NCI-H345 (cell line): Measurements from ENCODE around the gene CHST5.
"Not testable (repeated sequence)": the region's sequence is repeated elsewhere in the genome, so short reads cannot be mapped to it uniquely, and the experiment has no call there.

Source experiments
- DNase-seq: peaks from one replicate; lab custom pipeline; 2025; lab: John Stamatoyannopoulos, UW

CHST5 gene

GRCh38 chr16:75550211-75550662, 14.3 kb upstream of the CHST5 start:
- no peak for DNase-seq

DNA sequence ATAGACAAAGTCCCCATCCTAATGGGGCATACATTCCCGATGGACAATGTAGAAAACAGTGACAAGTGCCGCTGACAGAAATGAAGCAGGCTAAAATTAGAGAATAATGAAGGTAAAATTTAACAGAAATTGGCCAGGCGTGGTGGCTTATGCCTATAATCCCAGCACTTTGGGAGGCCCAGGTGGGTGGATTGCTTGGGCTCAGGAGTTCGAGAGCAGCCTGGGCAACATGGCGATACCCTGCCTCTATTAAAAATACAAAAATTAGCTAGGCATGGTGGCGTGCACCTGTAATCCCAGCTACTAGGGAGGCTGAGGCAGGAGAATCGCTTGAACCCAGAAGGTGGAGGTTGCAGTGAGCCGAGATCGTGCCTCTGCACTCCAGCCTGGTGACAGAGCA, 12.5 kb upstream of the CHST5 start:
- not testable (repeated sequence) for DNase-seq

DNA sequence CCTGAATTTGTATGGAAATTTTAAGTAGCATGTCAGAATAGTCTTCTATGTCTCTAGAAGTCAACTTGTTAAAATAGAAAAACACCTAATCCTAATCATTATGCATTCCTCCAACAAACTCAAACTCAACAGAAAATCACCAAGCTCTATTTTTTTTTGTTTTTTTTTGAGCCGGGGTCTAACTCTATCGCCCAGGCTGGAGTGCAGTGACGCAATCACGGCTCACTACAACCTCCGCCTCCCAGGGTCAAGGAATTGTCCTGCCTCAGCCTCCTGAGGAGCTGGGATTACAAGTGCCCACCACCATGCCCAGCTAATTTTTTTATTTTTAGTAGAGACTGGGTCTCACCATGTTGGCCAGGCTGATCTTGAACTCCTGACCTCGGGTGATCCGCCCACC, 10.4 kb upstream of the CHST5 start:
- no peak for DNase-seq

- not testable (repeated sequence) for DNase-seq
Measured at GRCh38 chr16:75545879-75546278, 10.0 kb upstream of the CHST5 start.

DNA sequence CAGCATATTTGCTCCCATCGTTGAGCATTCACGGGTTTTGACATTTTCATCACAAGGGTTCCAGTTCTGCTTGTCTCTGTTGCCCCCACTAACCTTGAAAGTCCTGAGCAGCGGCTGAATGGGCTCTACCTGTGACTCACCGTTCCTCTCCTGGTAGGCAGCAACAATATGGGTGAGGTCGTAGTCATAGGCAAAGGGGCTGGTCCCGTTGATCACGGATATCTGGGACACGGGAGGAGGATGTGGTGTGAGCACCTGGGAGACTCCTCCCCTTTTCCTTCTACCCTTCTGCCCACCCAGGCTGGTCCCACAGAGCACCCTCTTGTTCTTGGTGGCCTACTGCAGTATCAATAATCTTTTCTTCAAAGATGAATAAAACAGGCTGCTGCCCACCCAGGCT, 6.6 kb upstream of the CHST5 start:
- not testable (repeated sequence) for DNase-seq

GRCh38 chr16:75541236-75541635, 5.3 kb upstream of the CHST5 start:
- no peak for DNase-seq

GRCh38 chr16:75538882-75539565, 3.1 kb upstream of the CHST5 start:
- not testable (repeated sequence) for DNase-seq

- no peak for DNase-seq
Measured at GRCh38 chr16:75537776-75538175, 1.9 kb upstream of the CHST5 start.

GRCh38 chr16:75535211-75535843, 581 bp downstream of the CHST5 start:
- no peak for DNase-seq

DNA sequence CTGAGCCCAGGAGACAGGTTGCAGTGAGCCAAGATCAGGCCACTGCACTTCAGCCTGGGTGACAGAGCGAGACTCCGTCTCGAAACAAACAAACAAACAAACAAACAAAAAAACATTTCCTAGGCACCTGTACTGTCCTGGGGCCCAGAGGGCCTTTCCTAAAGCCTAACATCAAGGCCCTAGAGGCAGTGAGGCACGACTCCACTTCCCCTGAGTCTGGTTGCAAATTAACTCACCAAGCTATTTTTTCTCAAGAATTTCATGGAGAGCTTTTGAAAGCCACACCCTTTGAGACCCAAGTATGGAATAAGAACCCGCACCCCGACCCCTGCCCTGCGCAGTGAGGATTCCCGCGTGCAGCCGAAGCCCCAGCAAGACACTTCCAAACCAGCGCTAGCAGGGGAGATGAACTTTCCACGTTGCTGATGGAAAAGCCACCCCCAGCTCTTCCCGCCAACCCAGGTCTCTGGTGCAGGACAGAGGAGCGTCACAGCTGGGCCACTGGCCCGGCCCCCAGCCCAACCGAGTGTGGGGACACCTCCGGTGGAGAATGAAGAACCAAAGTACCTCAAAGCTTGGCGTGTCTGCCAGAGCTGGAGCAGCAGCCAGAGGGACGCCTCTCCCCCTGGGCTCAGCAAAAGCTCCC, 1.2 kb downstream of the CHST5 start:
- no peak for DNase-seq

DNA sequence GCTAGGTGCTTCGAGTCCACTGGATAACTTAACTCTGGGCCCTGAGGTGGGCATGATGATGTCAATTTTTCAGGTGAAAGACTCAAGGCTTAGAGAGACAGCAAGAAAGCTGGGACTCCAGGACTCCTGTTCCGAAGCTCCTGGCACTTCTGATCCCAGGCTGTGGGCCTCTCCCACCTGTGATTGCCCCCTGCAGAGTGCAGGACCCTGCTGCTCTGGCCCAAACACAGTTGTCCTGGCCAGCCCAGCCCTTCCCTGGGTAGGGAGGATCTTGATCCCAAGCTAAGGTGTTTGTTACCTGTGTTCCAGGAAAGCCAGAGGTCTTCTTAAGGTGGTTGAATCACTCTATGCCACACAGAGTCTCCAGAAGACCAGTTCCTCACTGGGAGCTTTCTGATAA, 3.1 kb downstream of the CHST5 start:
- no peak for DNase-seq

GRCh38 chr16:75532142-75532765, 3.7 kb downstream of the CHST5 start:
- no peak for DNase-seq

DNA sequence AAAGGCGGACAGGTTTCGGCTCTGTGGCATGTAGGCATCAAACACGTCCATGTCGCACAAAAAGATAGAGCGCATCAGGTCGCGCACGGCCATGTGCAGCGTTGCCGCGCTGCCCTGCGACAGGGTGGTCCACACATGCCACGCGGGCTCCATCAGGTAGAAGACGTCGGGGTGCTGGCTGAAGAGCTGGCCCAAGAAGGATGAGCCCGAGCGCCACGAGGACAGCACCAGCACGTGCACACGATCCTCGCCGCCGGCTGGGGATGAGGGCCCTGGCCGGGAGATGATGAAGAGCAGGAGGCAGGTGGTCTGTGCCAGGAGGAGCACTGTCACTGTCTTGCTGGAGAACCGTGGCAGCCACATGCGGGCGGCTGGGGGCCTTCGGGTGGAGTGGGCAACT, 5.9 kb downstream of the CHST5 start:
- no peak for DNase-seq

DNA sequence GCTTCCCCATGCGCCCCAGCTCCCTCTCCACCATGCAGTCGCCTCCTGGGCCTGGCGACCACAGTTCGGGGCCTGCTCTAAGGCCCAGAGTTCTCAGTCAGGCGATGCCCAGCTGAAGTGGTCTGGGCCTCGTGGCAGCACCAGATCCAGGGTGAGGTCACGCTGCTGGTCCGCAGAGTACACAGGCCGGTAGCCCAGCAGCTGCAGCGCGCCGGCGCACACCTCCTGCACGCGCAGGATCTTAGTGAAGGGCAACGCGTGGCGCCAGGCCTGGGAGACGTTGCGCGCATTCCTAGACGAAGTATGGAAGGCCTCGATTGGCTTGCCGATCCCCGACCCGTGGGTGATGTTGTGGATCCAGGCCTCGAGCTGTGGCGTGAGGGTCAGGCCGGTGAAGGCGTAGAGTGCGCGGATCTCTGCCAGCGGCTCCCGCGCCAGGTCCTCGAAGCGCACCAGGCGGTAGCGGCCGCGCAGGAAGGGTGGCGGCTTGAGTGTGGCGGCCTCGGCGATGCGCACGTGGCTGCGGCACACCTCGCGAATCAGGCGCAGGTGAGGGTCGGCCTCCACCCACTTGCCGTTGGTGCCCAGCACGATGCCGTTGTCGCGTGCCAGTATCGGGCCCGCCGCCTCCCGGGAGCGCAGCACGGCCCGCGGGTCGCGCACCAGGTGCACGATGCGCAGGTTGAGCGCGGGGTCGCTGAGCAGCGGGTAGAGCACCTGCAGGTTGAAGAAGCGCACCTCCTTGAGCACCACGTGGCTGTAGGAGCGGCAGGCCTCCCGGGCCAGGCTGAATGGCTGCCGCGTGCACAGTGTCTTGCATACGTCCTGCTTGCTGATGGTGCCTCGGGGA, 6.6 kb downstream of the CHST5 start:
- no peak for DNase-seq

GRCh38 chr16:75527825-75528299, 8.0 kb downstream of the CHST5 start:
- no peak for DNase-seq

- DNase-seq, result no peak
Measured at GRCh38 chr16:75526032-75526790, 9.7 kb downstream of the CHST5 start.

DNA sequence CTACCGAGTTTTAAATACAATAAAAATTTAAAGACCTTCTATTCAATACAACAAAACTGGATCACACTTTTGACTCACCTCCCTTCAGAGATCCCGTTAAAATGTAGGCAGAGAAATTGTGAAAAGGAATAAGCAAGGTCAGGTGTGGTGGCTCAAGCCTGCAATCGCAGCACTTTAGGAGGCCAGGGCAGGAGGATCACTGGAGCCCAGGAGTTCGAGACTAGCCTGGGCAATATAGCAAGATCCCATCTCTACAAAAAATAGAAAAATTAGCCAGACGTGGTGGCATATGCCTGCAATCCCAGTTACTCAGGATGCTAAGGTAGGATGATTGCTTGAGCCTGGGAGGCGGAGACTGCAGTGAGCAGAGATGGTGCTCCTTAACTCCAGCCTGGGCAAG, 16.7 kb downstream of the CHST5 start:
- DNase-seq, result no peak

GRCh38 chr16:75516189-75516966, 19.5 kb downstream of the CHST5 start:
- peak; percentile 5 for DNase-seq

GRCh38 chr16:75514296-75514695, 21.6 kb downstream of the CHST5 start:
- no peak for DNase-seq

DNA sequence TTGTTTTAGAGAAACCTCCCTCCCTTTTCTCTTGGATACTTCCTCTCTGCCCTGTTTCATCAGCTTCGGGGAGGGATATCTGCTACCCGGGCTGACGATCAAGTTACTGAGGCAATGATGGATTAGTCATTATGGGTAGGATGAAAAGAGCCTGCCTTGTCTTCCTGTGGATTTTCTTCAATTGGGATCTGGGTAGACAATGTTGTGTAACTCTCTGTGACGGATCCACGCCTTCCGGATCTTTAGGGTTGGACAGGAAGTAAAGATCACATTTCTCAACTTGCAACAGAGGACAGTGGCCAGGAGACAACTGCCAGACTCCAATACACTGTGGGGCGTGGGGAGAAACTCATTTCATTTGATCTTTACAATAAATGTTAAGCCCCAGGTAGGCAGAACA, 29.3 kb downstream of the CHST5 start:
- DNase-seq, result no peak
